ENCODE results near the gene KLHDC8A. TPM values are rescaled to one million over a fixed set of nuclear protein-coding genes. Genes with fewer than 3 reads are reported as not detected.
A peak's percentile ranks its signal among the peaks of the same experiment; 100 is the strongest.

Gene KLHDC8A
- total and polyA plus RNA-seq, 2 of the 4 experiments (the other 2 are of a cell fraction), result not detected

- no peak overlapping the region for H3K4me3 ChIP-seq (ENCODE audit: insufficient read depth, low read depth, low read length)
- no peak for ATAC-seq (ENCODE audit: low read depth)
- no peaks in the 10 kb centered on the region for H3K9me3 ChIP-seq (ENCODE audit: control insufficient read depth, insufficient read depth, low read length)
- no peak overlapping the region for H4K5ac ChIP-seq (ENCODE audit: low read depth, low read length)
- H3K4me2 ChIP-seq (ENCODE audit: low read depth, low read length), result peak overlapping the region; percentile 35
- no peak overlapping the region; the same call in 2 of the 3 replicates for H2BK15ac ChIP-seq (ENCODE audit: low read depth, low read length)
- H3K14ac ChIP-seq (replicated peaks; ENCODE audit: low read depth, low read length), result no peak overlapping the region
- in situ Hi-C loops (cut with MboI; ENCODE audit: low sequenced_read_pairs) (no loop called here), dilution Hi-C loops (cut with HindIII; ENCODE audit: low sequenced_read_pairs, unreplicated experiment) (no loop called here), intact Hi-C loops (cut with micrococcal nuclease) (no loop called here)
- DNase-seq, result peak; percentile 16
- no peak overlapping the region for H3K56ac ChIP-seq (ENCODE audit: extremely low read depth, insufficient read depth, low read length)
- H3K36me3 ChIP-seq (ENCODE audit: control insufficient read depth, insufficient read depth, low read length), result no peaks in the 10 kb centered on the region
- no TSS peak for BruUV-seq (replicated peaks)
- no CpG with 5 or more reads among the region's 9 CpGs for WGBS, 2 experiments (ENCODE audit: extremely low coverage in 2 of 2, insufficient read length in 1 of 2)
- H3K27me3 ChIP-seq (ENCODE audit: control insufficient read depth, insufficient read depth, low read length), result peaks cover 7% of the 10 kb centered on the region; the same call in 1 of the 2 replicates
- peak overlapping the region in 1 of 2 experiments; percentile 12; a peak in 1 of 4 replicates for H4K8ac ChIP-seq (ENCODE audit: low read depth in 2 of 2, low read length in 2 of 2)
- H2AFZ ChIP-seq (replicated peaks; ENCODE audit: low read length, poor library complexity), result peak overlapping the region; percentile 70
- H4K20me1 ChIP-seq (ENCODE audit: insufficient read depth, low read length), result peaks cover 4% of the 10 kb centered on the region; the same call in 1 of the 2 replicates
- no peak overlapping the region for H3K18ac ChIP-seq (ENCODE audit: low read depth, low read length)
- H3K9me1 ChIP-seq (ENCODE audit: insufficient read depth, low read length), result peaks cover 17% of the 10 kb centered on the region
- H3K4ac ChIP-seq (ENCODE audit: low read depth, low read length), result no peak overlapping the region
- peak overlapping the region; percentile 15; the same call in 1 of the 2 replicates for H2AK5ac ChIP-seq (ENCODE audit: low read depth, low read length)
- peaks cover 21% of the 10 kb centered on the region for H3K4me1 ChIP-seq (ENCODE audit: control insufficient read depth, insufficient read depth, low read length)
- ChIA-PET POLR2A (ENCODE audit: unreplicated experiment) (no interaction called here), CTCF (interaction anchor here (0.6 to 2.5 kb wide), 3 partner anchors 19 to 117 kb away, joined by 4 to 9 read pairs (median 6); no protein-coding TSS in a partner anchor)
- H3K23ac ChIP-seq (ENCODE audit: low read depth, low read length), result peak overlapping the region; percentile 34; the same call in 1 of the 2 replicates
- H2AK9ac ChIP-seq (replicated peaks; ENCODE audit: low read depth, low read length, poor library complexity), result no peak overlapping the region
- no peak overlapping the region for H3K9ac ChIP-seq (ENCODE audit: low read depth, low read length)
- H2BK120ac ChIP-seq (ENCODE audit: low read depth, low read length), result peak overlapping the region; percentile 21
- no peaks in the 10 kb centered on the region for H3K79me1 ChIP-seq (ENCODE audit: low read depth in 1 of 2, low read length in 2 of 2)
- peak overlapping the region; percentile 31 for H4K91ac ChIP-seq (ENCODE audit: insufficient read depth, low read depth, low read length)
- no peak overlapping the region for H3K27ac ChIP-seq (ENCODE audit: insufficient read depth, low read length)
- peak overlapping the region; percentile 75 for H2BK20ac ChIP-seq (ENCODE audit: low read depth, low read length)
- no peak overlapping the region for H2BK5ac ChIP-seq (ENCODE audit: low read depth, low read length, poor library complexity, severe bottlenecking)
- TF ChIP-seq SMC3 (IDR thresholded peaks at IDR 0.05; ENCODE audit: low read depth, low read length) (no peak), ELK1 (IDR thresholded peaks at IDR 0.05; ENCODE audit: borderline replicate concordance, low read depth, low read length) (no peak), CHD1 (IDR thresholded peaks at IDR 0.05; ENCODE audit: low read depth, low read length) (no peak), USF2 (IDR thresholded peaks at IDR 0.05; ENCODE audit: low read depth, low read length) (no peak), RFX5 (IDR thresholded peaks at IDR 0.05; ENCODE audit: low read depth, low read length) (no peak), NFE2L2 (IDR thresholded peaks at IDR 0.05; ENCODE audit: low read depth, low read length) (no peak), MAFK (IDR thresholded peaks at IDR 0.05; ENCODE audit: low read depth, low read length) (no peak), RCOR1 (IDR thresholded peaks at IDR 0.05; ENCODE audit: insufficient replicate concordance, low read length) (no peak), MAZ (IDR thresholded peaks at IDR 0.05; ENCODE audit: borderline replicate concordance, low read depth, low read length) (no peak), CTCF (conservative IDR thresholded peaks at IDR 0.05; ENCODE audit: low read depth, low read length) (no peak), MXI1 (IDR thresholded peaks at IDR 0.05; ENCODE audit: borderline replicate concordance, low read depth, low read length) (no peak), RAD21 (IDR thresholded peaks at IDR 0.05; ENCODE audit: low read length) (no peak), POLR2A (IDR thresholded peaks at IDR 0.05; ENCODE audit: low read depth, low read length) (no peak), BHLHE40 (IDR thresholded peaks at IDR 0.05; ENCODE audit: low read depth, low read length) (no peak), FOS (IDR thresholded peaks at IDR 0.05; ENCODE audit: low read depth, low read length) (no peak)
Observed at GRCh38 chr1:205373022-205373797, 16.5 kb upstream of the KLHDC8A start.

All from IMR-90 (cell line).